ENCODE results near the gene WLS.

Gene WLS

GRCh38 chr1:68140536-68140935 is 91.8 kb downstream of the WLS start:
- no peak overlapping the region for H3K4me3 ChIP-seq (ENCODE audit: low read depth, low read length)
- TF ChIP-seq CTCF (IDR thresholded peaks at IDR 0.05; ENCODE audit: borderline replicate concordance, insufficient read depth, low read depth, low read length): no peak

GRCh38 chr1:68136187-68136586 is 96.1 kb downstream of the WLS start:
- TF ChIP-seq CTCF (IDR thresholded peaks at IDR 0.05; ENCODE audit: borderline replicate concordance, insufficient read depth, low read depth, low read length): no peak
- H3K4me3 ChIP-seq (ENCODE audit: low read depth, low read length): no peak overlapping the region

- TF ChIP-seq CTCF (IDR thresholded peaks at IDR 0.05; ENCODE audit: borderline replicate concordance, insufficient read depth, low read depth, low read length): no peak
Observed at GRCh38 chr1:68132426-68133130, 99.7 kb downstream of the WLS start.

GRCh38 chr1:68131261-68131660 is 101.1 kb downstream of the WLS start:
- no peak for TF ChIP-seq CTCF (IDR thresholded peaks at IDR 0.05; ENCODE audit: borderline replicate concordance, insufficient read depth, low read depth, low read length)

More at GRCh38 chr1:68132426-68133130, 99.7 kb downstream of the WLS start:
- no peak overlapping the region for H3K4me3 ChIP-seq (ENCODE audit: low read depth, low read length)

GRCh38 chr1:68129536-68130250 is 102.6 kb downstream of the WLS start:
- no peak for TF ChIP-seq CTCF (IDR thresholded peaks at IDR 0.05; ENCODE audit: borderline replicate concordance, insufficient read depth, low read depth, low read length)
- no peak overlapping the region for H3K4me3 ChIP-seq (ENCODE audit: low read depth, low read length)

More at GRCh38 chr1:68131261-68131660, 101.1 kb downstream of the WLS start:
- H3K4me3 ChIP-seq (ENCODE audit: low read depth, low read length): no peak overlapping the region

GRCh38 chr1:68128820-68129219 is 103.5 kb downstream of the WLS start:
- no peak for TF ChIP-seq CTCF (IDR thresholded peaks at IDR 0.05; ENCODE audit: borderline replicate concordance, insufficient read depth, low read depth, low read length)
- H3K4me3 ChIP-seq (ENCODE audit: low read depth, low read length): no peak overlapping the region

- no peak for TF ChIP-seq CTCF (IDR thresholded peaks at IDR 0.05; ENCODE audit: borderline replicate concordance, insufficient read depth, low read depth, low read length)
- H3K4me3 ChIP-seq (ENCODE audit: low read depth, low read length): no peak overlapping the region
Observed at GRCh38 chr1:68128157-68128556, 104.2 kb downstream of the WLS start.

All from GM12875 (cell line).